Hematopoietic multipotent progenitor cell (in vitro differentiated cells): ENCODE results near the gene GJA4. TPM values are rescaled to one million over a fixed set of nuclear protein-coding genes. Genes with fewer than 3 reads are reported as not detected.
A peak's percentile ranks its signal among the peaks of the same experiment; 100 is the strongest.
"Not testable (repeated sequence)": the region's sequence is repeated elsewhere in the genome, so short reads cannot be mapped to it uniquely, and the experiment has no call there.

Experiments used
- DNase-seq, 3 donors: peaks; one replicate each; pipeline ENCODE4 v3.0.0-alpha.2; 2011 to 2015; ENCODE audit warnings: low read depth in 2 of 3, low spot score in 2 of 3
- total RNA-seq: library from RNA; depleted of rRNA; stranded (reverse); fragments of >200 nt; gene quantifications from one replicate; pipeline ENCODE4 v1.2.3, GENCODE V29; 2012

GJA4 gene
- total RNA-seq, 1 donor, result 7.3 TPM

DNA sequence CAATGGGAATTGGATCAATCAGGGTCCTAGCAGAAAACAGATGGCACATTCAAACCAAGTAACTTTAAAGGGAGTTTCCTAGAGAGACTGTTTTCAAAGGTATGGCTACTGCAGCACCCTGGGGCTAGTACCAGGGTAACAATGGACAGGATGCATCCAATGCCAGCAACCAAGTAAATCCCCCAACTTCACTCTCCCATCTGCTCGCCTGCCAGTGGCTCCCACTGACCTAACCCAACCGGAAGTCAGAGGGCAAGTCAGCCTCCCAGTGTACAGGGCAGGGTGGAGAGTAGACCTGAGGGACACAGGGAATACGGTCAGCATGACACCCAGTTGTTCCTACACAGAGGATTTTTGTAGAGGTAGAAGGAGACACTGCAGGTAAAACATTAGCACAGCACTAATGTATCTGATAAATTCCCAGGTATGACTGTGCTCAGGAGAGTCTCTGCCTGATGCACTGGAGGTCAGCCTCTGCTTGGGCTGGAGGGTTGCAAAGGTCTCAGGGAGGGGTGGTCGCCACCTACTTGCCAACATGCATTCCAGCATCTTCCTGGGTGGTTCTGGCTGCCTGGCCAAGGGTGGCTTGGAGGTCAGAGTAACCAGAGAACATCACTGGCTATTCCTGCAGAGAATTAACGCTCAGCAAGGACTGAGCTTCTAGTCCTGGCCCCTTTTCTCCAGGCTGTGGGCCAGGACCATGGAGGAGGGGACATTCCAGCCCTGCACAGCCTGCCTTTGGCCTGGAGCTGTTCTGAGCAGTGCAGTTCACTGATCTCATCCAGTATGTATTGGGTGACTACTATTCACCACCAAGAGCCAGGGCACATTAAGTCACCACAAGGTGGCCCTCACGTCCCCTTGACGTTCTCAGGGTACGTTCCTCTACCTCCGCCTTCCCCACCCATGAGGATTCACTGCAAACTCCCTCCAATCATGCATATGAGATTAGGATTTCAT lies 5.1 kb upstream of the GJA4 start:
- DNase-seq, result peak in 1 of 3 donors; percentile 35

DNA sequence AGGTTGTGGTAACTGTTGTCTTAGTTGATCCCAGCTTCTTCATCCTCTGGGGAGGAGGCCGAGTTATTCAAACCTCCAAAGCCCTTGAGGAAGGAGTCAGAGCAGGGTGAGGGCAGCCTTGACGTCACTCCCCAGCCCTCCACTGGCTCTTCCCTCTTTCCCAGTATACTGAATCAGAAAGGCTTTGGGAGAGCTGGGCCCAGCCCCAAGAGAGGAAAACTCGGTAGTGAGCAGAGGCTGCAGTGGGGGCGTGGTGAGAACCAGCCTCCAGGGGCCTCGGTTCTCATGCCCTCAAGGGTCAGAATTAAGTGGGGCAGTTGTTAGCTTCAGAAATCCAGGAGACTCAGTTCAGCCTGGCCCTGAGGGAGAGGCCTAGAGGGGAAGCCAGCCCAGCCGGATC lies 1.8 kb upstream of the GJA4 start:
- no peak for DNase-seq

DNA sequence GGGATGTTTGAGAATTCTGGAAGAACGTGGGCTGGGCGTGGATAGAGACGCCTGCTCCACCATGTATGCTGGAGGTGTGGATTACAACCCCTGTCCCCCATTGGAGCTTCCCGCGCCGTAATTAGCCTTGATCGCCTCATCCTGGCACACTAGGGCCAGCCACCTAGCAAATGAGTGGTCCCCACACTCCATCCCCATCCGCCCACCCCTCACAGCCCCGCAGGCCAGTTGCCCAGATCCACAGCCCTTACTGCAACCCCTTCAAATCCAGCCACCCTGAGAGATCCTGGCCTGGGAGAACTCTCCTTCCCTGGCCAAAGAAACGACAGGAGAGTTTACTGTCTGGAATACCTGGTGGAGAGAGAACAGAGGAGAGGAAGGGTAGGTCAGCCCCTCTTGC lies 375 bp upstream of the GJA4 start:
- DNase-seq, result no peak

DNA sequence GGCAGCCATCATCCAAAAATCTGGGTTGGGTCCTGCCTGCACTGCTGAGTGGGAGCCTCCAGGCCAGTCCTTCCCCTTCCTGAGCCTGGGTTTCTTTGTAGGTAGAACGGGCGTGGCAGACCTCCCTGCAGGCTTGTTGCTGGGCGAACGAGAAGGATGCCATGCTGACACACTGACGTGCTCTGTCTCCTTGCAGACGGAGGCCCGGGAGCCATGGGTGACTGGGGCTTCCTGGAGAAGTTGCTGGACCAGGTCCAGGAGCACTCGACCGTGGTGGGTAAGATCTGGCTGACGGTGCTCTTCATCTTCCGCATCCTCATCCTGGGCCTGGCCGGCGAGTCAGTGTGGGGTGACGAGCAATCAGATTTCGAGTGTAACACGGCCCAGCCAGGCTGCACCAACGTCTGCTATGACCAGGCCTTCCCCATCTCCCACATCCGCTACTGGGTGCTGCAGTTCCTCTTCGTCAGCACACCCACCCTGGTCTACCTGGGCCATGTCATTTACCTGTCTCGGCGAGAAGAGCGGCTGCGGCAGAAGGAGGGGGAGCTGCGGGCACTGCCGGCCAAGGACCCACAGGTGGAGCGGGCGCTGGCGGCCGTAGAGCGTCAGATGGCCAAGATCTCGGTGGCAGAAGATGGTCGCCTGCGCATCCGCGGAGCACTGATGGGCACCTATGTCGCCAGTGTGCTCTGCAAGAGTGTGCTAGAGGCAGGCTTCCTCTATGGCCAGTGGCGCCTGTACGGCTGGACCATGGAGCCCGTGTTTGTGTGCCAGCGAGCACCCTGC lies 1.4 kb downstream of the GJA4 start:
- DNase-seq, result no peak

DNA sequence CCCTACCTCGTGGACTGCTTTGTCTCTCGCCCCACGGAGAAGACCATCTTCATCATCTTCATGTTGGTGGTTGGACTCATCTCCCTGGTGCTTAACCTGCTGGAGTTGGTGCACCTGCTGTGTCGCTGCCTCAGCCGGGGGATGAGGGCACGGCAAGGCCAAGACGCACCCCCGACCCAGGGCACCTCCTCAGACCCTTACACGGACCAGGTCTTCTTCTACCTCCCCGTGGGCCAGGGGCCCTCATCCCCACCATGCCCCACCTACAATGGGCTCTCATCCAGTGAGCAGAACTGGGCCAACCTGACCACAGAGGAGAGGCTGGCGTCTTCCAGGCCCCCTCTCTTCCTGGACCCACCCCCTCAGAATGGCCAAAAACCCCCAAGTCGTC lies 2.0 kb downstream of the GJA4 start:
- no peak for DNase-seq

DNA sequence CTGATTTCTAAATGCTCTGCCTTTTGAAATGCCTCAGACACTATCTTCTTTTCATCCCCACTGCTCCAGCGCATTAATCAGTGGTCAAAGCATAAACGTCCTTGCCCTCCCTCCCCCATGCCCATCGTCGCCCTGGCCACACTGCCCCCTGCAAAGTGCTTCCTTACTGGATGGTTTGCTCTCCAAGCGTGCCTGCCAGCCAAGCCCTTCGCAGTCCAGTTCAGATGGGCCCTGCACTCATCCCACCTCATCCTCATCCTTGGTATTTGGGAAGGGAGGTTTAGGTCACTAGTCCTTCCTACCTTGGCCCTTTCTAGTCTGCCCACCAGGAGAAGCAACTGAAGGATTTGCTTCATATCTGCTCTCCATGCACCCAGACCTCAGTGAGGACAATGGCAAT lies 3.1 kb downstream of the GJA4 start:
- DNase-seq, result no peak

DNA sequence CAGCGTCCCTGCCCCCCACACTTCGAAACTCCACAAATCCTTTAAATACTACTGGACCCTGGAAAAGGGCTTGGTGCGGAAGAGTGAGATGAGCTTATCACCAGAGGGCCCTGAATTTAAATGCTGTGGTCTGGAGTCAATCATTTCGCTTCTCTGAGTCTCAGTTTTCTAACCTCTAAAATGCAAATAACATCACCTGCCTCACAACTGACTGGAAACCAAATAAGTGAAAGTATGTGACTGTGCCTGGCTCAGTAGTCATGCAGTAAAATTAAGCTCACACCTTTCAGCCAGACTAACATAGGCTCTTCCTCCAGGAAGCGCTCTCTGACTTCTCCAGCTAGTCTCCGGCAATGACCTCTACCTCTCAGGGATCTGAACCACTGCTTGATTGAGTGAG lies 4.2 kb downstream of the GJA4 start:
- no peak for DNase-seq

DNA sequence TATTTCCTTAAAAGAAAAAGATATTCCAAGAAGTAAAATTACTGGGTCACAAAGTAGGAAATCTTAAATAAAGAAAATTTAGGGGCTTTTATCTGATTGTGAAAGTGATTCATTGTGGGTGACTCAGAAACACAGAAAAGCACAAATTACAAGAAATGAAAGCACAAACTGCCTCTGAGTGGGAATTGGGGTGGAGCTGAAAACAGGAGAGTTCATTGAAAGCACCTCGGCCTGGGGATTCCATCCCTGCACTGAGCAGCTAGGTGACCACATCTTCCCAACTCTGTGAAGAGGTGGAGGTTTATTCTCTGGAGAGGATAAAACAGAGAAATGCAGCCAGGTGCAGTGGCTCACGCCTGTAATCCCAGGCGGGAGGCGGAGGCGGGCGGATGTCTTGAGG lies 7.4 kb downstream of the GJA4 start:
- no peak for DNase-seq

DNA sequence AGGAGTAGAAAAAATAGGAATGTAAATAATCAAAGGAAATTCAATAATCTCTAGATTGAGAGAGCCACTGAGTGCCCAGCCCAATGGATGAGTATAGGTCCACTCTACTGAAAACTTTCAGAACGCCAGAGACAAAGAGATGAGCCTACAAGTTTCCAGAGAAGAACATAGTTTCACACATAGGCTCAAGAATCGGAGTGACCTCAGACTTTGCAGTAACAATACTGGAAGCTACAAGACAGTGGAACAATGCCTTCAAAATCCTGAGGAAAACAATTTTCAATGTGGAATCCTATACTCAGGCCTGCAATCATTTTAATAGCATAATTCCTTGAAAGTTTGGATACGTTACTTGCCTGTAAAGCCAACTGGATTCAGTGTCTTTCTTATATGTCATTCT lies 11.0 kb downstream of the GJA4 start:
- no peak for DNase-seq

DNA sequence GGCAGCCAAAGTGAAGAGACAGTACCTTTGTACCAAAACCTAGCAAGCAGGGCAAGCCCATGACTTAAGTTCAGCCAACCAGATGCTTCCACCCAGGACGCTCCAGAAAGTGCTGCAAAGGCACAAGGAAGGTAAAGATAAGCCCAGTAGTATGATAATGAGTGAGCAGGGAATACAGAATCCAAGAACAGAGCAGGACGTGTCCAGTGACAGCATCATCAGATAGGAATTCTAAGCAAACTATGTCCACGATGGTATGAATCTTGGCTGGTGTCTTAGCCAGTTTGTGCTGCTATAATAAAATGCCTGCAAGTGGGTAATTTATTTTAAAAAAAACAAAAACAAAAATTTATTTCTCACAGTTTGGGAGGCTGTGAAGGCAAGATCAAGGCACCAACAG lies 13.6 kb downstream of the GJA4 start:
- DNase-seq, result no peak

DNA sequence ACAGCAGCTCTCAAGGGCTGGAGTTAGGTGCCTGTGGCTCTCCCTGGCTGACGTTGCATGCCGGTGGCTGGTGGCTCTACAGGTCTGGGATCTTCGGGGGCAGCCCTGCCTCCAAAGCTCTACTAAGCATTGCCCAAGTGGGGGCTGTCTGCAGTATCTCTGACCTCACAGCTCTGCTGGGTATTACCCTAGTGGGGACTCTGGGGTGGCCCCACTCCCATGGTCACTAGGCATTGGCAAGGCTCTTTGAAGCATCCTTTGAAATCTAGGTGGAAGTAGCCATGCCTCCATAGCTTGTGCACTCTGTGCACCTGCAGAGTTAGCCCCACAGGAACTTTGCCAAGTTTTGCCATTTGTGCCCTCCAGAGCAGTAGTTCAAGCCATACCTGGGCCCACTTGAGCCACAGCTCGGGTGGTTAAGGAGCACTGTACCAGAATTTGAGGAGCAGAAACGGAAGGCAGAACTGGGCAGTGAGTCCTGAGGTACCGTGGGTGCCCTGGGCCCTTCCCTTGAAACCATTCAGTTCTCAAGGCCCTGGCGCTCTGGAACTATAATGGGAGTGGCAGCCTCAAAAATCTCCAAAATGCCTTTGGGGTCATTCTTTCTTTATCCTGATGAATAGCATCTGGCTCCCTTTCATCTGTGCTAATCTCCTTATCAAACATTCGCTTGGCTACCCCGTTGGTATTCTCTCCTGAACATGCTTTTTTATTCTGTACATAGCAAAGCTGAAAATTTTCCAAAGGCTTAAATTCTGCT lies 15.4 kb downstream of the GJA4 start:
- no peak for DNase-seq

DNA sequence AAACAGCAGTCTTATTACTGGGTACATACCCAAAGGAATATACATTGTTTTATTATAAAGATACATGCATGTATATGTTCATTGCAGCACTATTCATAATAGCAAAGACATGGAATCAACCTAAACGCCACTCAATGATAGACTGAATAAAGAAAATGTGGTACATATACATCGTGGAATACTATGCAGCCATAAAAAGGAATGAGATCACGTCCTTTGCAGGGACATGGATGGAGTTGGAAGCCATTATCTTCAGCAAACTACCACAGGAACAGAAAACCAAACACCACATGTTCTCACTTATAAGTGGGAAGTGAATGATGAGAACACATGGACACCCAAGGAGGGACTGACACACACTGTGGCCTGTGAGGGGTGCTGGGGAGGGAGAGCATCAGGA lies 18.0 kb downstream of the GJA4 start:
- not testable (repeated sequence) for DNase-seq

DNA sequence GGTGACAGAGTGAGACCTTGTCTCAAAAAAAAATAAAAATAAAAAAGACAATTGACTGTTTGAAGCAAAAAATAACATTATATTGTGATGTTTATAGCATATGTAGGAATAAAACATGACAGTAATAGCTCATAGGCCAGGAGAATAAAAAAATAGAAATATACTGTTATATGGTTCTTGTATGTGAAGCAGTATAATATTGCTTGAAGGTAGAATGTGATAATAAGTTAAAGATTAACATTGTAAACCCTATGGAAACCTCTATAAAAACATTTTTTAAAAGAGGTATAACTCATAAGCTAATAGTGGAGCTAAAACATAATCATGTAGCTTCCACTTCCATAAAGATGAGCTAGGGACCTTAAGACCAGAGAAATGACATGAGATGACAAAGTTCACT lies 23.5 kb downstream of the GJA4 start:
- no peak for DNase-seq

DNA sequence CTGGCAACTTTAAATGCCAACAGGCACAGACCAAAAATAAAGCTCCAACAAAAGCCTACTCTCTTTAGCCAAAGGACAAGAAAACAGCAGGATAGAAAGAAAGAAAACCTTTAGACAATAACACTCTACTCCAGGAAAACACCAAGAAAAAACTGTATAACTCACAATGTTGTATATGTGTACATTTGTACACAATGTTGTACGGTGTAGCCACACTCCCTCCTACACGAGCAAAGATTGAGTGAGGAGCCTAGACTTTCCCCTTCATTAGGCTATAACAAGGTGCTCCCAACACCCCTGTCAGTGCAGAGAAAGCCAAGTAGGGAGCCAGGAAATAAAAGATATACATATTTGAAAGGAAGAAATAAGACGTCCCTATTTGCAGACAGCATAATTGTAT lies 24.0 kb downstream of the GJA4 start:
- no peak for DNase-seq

DNA sequence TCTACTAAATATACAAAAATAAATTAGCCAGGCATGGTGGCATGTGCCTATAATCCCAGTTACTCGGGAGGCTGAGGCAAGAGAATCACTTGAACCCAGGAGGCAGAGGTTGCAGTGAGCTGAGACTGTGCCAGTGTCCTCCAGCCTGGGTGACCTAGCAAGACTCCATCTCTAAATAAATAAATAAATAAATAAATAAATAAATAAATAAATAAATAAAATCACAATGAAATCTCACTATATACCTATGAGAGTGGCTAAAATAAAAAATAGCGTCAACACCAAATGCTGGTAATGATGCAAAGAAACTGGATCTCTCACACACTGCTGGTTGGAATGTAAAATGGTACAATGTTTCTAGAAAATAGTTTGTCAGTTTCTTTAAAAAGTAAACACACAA lies 26.1 kb downstream of the GJA4 start:
- not testable (repeated sequence) for DNase-seq

DNA sequence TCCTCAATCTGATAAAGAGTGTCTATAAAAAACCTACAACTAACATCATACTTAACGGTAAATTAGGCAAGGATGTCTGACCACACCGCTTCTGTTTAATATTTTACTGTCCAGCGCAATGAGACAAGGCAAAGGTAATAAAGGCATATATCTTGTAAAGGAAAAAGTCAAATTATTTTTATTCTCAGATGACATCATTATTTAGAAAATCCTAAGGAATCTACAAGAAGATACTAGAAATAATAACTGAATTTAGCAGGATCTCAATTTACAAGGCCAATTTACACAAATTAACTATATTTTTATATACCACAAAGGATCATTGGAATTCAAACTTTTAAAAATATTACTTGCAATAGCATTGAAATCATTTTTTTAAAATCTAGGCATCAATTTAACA lies 29.4 kb downstream of the GJA4 start:
- DNase-seq, result no peak

DNA sequence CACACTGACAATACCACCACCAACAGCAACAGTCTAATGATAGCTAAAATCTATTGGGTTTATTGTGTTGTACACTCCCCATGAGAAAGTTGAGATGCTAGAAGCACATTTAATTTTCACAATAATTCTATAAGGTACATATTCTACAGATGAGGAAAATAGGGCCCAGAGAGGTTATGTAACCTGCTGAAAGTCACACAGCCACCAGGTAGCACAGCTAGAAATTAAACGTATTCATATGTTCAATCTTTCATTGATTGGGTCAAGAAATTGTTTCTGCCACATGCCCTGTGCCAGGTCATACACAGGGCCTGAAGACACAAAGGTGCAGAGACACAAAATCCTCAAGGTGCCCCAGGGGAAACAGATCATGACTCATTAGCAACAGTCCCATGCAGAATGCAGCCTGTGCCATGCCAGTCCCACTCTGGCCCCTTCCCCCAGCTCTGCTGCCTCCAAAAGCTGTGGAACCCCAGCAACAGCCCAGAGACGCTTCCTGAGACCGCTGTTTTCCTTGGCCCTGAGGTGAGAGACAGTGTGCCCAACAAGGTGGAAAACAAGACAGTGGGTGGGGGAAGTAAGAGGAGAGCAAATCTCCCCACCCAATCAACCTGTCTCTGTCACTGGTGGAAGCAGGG lies 32.1 kb downstream of the GJA4 start:
- no peak for DNase-seq

DNA sequence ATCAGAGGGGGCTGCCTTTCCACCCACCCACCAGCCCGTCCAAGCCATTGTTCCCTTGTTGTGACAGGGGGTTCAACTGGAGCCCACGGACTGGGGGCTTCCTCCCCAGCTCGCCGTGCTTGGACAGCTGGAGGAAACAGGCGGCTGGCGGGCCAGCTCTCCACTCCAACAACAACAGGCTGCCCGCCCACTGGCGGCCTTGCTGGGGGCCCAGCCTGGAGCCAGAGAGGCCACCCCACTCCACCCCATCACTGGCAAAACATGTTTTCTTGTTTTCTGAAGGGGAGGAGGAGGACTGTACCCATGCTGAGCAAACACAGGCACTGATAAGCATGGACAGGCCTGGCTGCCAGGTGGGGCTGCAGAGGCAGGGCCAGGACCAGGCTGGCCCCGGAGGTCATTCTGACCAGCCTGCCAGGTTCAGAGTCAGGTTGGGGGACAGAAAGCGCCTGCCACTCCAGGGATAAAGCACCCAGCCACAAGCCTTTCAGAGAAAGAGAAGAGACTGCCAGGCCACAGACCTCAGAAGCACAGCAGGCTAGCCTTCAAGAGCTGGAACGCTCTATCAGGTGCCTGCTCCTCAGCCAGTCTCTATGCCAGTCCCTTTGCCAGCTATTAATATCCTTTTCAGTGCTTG lies 32.8 kb downstream of the GJA4 start:
- DNase-seq, result peak in 1 of 3 donors; percentile 32

DNA sequence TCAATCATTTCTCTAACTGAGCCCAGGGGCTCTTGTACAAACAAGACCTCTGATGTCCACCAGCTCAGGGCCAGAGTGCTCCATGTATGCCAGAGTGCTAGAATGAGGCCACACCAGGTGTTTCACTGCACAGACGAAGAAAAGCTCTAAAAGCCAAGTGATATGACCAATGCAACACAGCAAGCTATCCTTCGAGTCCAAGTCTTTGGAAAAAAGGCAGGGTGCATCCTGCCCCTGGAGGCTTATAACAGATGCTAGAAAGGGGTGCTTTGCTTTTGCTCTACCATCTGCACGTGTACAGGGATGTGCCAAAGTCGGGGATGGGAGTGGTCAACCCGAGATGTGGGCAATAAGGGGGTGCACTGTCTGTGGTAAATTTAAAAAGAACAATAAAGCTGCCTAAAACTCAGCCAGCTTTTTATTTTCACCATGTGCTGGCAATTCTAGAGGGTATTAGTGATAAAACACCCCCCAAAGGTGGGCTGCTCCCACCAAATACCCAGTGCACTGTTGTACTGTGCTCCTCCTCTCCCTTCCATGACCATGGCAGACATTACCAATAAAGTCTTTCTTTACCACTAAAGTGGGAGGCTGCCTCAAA lies 34.6 kb downstream of the GJA4 start:
- no peak for DNase-seq

DNA sequence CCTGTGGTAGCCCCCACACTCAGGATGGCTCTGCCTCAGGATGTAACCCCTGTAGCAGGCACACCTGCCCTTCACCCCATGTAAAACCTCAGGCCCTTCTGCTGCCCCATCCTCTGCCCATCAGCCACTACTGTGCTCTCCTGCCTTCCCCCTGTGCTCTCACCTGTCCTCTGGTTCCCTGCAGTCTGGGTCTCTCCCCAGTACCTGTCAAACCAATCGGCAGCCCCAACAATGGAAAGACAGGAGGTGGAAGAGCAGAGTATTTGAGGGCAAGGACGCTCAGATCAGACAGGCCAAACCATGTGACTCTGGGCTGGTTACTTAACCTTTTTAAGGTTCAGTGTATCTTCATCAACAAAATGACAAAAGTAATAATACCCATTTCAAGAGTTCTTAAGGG lies 35.8 kb downstream of the GJA4 start:
- no peak for DNase-seq
